ENCODE results near the gene GCK.

Gene GCK

DNA sequence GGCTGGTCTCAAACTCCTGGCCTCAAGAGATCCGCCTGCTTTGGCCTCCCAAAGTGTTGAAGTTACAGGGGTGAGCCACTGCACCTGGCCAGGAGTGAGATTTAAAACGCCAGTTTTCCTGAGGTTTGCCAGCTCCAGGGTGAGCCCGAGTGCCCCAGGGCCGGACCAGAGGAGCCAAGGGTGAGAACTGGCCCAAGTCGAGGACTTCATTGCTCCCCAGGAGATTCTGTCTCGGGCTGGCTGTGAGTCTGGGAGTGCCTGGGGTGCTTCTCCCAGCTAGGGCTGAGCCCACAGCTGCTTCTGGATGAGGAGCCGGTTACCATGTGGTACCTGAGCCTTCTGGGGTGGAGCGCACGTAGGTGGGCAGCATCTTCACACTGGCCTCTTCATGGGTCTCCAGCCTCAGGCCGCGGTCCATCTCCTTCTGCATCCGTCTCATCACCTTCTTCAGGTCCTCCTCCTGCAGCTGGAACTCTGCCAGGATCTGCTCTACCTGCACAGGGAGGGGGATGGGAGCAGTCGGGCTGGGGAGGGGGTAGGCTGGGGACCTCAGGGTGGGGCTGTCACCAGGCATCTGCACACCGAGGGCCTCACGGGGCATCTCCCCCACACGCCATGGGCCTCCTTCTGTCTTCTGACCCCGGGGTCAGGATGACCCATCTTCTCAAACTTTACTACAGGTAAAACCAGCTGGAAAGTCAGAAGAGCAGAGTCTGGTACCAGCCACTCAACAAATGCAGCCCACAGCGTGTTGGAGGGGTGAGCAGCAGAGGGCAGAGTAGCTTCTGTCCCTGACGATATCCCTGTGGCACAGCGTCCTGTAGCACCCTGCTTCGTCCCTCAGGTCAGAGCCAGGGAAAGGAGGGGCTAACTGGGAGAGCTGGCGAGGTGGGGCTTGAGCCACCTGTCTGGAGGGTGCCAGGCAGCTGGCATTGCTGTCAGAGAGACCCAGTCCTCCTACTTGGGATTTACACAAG lies 36.0 kb downstream of the GCK start:
- in situ Hi-C loops (cut with MboI; ENCODE audit: low sequenced_read_pairs, unreplicated experiment): no loop called here
- TF ChIP-seq, protein P1, sequence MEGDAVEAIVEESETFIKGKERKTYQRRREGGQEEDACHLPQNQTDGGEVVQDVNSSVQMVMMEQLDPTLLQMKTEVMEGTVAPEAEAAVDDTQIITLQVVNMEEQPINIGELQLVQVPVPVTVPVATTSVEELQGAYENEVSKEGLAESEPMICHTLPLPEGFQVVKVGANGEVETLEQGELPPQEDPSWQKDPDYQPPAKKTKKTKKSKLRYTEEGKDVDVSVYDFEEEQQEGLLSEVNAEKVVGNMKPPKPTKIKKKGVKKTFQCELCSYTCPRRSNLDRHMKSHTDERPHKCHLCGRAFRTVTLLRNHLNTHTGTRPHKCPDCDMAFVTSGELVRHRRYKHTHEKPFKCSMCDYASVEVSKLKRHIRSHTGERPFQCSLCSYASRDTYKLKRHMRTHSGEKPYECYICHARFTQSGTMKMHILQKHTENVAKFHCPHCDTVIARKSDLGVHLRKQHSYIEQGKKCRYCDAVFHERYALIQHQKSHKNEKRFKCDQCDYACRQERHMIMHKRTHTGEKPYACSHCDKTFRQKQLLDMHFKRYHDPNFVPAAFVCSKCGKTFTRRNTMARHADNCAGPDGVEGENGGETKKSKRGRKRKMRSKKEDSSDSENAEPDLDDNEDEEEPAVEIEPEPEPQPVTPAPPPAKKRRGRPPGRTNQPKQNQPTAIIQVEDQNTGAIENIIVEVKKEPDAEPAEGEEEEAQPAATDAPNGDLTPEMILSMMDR (IDR thresholded peaks at IDR 0.05; ENCODE audit: borderline replicate concordance, control extremely low read depth, extremely low read depth, insufficient read depth, missing control alignments): no peak
- DNase-seq (ENCODE audit: low spot score): no peak

DNA sequence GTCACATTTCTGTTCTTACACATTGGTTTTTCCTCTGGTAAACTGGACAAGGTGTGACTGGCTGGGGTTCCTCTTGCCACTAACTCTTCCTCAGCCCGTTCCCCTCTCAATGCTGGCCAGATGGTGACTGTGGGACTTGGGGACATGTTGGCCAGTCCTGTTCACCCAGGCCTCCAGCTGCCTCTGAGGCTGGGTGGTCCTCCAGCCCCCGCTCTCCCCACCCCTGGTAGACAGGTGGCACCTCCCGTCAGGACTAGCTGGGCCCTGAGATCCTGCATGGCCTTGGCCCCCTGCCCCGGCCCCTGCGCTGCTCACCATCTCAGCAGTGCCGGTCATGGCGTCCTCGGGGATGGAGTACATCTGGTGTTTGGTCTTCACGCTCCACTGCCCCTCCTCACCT lies 37.3 kb downstream of the GCK start:
- no peak for DNase-seq (ENCODE audit: low spot score)
- TF ChIP-seq, protein P1 (IDR thresholded peaks at IDR 0.05; ENCODE audit: borderline replicate concordance, control extremely low read depth, extremely low read depth, insufficient read depth, missing control alignments): no peak
- in situ Hi-C loops (cut with MboI; ENCODE audit: low sequenced_read_pairs, unreplicated experiment): no loop called here

DNA sequence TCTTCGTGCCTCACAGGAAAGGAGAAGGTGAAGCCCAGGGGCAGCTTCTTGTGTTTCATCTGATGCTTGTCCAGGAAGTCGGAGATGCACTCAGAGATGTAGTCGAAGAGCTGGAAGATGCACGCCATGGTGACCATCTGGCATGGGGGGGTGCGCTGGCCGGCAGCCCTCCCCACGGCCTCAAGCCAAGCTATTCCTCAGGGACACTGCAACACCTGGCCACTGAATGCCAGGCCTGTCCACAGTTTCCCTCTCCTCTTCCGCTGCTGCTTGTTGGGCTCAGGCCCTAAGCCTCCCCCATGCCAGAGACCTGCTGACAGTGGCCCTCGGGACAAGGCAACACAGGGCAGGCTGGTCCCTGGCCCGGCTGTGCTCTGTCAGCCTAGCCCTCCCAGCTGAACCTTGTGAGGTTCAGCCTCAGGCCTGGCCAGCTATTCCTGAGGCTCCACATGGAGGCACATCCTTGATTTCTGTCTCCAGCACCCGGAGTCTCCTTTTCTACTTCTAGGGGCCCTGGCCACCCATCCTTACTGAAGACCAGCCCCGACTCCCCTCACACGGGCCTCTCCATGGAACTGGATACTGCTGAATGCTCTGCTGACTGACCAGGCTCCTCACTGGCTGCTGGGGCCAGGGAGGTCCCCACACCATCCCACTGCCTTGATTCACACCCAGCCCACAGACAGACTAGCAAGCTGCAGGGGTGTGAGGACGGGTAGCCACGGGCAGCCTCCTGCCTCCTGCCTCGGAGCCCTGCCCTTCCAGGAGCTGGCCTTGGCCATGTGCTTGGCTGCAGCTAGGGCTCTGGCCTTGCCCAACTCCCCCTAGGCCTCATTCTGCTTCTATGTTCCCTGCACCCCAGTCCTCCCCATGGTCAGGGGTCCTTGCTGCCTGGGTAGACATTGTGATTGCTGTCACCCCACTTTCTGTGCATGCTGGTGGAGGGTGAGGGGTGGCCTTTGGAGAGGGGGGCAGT lies 38.0 kb downstream of the GCK start:
- in situ Hi-C loops (cut with MboI; ENCODE audit: low sequenced_read_pairs, unreplicated experiment): no loop called here
- peak; percentile 23 for DNase-seq (ENCODE audit: low spot score)

DNA sequence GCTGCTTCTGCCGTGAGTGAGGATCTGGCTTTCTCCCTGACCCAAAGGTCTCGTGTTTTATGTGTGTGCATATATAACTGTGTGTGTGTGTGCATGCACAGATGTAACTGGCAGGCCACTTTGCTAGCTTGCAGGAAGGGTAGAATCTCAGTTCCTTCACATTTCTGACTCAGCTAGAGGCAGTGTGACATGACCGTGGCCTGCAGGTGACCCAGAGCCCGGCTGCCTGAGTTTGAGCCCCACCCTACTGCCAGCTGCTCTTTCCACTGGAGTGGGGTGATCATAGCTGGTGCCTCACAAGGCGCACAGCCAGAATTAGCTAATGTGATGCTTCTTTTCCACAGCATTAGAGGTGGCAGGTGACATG lies 38.8 kb downstream of the GCK start:
- peak; percentile 55 for DNase-seq (ENCODE audit: low spot score)
- in situ Hi-C loops (cut with MboI; ENCODE audit: low sequenced_read_pairs, unreplicated experiment): no loop called here
- TF ChIP-seq, protein P1 (IDR thresholded peaks at IDR 0.05; ENCODE audit: borderline replicate concordance, control extremely low read depth, extremely low read depth, insufficient read depth, missing control alignments): no peak

More for the DNA sequence above, 38.0 kb downstream of the GCK start:
- TF ChIP-seq, protein P1 (IDR thresholded peaks at IDR 0.05; ENCODE audit: borderline replicate concordance, control extremely low read depth, extremely low read depth, insufficient read depth, missing control alignments): no peak

DNA sequence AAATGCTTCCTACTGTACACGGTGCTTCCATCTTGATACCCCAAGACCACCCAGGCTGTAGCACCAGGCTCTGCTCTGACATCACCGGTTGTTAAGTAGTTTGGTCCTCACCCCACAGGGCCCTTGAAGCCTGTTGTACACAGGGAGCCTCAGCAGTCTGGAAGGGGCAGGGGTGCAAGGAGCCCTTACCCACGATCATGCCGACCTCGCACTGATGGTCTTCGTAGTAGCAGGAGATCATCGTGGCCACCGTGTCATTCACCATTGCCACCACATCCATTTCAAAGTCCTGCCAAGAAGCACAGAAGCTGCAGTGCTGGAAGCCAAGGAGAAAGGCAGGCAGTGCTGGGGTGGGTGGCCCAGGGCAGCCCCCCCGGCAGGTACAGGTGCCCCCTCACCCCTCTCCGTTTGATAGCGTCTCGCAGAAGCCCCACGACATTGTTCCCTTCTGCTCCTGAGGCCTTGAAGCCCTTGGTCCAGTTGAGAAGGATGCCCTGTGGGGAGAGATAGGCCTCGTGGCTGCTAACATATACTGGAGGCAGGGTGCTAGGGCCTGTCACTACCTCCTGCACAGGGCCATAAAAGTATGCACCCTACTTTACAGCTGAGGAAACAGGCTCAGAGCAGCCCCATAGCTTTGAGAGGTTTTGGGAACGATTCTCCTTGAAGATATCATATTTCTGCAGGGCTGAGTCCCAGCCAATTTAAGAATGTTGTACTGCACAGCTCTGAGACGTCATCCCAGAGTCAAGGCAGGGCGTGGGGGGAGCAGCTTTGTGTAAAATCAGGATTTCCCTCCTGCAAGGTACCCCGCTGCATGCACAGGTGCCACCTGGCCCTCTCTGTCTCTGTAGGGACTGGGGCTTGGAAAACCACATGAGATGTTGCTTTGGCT lies 39.4 kb downstream of the GCK start:
- TF ChIP-seq, protein P1 (IDR thresholded peaks at IDR 0.05; ENCODE audit: borderline replicate concordance, control extremely low read depth, extremely low read depth, insufficient read depth, missing control alignments): no peak
- in situ Hi-C loops (cut with MboI; ENCODE audit: low sequenced_read_pairs, unreplicated experiment): no loop called here
- DNase-seq (ENCODE audit: low spot score): peak; percentile 17

All from GM13976 (cell line).